GM18519 (cell line): ENCODE measurements around the gene SUSD3.
A peak's percentile ranks its signal among the peaks of the same experiment; 100 is the strongest.
"Not testable (repeated sequence)": the region's sequence is repeated elsewhere in the genome, so short reads cannot be mapped to it uniquely, and the experiment has no call there.

Experiments used
- ATAC-seq: cut with Tn5 transposase; IDR thresholded peaks from one replicate; pipeline ENCODE4 v1.9.1; 2021; ENCODE audit warnings: mild to moderate bottlenecking, moderate library complexity; ENCODE audit not compliant: unreplicated experiment, low FRiP score

Gene SUSD3

DNA sequence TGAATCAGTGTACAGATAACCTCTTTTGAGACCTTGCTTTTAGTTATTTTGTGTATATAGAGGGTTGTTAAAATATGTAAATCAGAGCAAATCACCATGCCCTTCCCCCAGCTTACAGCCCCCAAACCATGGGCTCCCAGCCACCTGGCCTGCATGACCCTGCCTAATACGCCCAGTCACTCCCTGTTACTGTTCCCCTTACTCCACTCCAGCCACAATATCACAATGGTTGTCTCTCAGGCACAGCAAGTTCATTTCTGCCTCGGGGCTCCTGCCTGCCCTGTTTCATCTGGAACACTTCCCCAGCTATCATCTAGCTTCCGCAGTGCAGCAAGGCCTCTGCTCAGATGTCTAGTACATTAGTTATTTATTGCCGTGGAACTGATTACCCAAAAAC, 32.6 kb downstream of the SUSD3 start:
- no peak for ATAC-seq

DNA sequence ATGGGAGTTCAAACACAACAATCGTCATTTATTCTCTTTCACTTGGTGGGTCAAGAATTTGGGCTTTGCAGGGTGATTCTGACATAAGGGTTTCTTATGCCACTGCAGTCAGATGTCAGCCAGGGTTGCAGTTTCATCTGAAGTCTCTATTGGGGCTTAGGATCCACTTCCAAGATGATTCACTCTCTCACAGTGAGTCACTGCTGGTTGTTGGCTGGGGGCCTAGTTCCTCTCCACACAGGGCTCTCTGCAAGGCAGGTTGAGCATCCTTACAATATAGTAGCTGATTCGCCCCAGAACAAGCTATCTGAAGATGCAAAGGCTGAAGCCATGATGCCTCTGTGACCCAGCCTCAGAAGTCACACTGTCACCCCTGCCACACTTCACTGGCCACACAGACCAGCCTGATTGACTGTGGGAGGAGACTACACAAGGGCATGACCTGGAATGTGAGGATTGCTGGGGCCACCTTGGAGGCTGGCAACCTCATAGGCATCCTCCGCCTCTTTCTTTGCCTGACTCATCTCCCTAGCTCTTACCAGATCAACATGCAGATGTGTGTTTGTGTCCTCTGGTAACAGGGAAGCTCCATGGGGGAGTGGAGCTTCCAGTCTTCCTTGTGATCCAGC, 33.1 kb downstream of the SUSD3 start:
- ATAC-seq = no peak

DNA sequence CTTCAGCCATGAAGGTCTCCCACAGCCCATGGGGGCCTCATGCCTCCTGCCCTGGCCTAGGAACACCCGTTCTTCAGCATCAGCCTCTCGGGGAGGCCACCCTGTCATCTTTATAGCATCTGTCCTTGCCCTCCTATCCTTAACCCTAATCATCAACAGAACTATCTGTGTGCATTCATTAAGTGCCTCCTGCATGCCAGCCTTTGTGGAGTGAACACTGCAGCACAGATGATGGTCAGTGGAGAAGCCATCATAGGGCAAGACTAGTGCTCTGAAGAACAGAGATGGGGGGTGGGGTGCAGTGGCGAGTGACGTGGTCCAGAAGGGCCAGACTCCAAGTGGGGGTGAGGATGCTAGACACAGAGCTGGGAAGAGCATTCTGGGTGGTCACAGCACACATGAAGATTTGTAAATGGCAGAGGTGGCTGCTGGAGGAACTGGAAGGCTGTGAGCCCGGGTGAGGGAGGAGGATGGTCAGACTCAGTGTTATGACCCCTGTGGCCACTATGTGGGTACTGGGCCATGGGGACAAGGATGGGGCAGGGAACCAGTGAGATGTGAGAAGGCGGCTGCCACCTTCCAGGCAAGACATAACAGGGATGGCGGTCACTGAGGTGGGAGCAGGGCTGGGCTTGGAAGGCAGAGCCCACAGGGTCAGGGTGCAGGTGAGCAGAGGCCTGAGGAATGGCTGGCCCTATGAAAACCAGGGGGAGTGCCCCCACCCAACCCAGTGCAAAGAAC, 33.9 kb downstream of the SUSD3 start:
- no peak for ATAC-seq

DNA sequence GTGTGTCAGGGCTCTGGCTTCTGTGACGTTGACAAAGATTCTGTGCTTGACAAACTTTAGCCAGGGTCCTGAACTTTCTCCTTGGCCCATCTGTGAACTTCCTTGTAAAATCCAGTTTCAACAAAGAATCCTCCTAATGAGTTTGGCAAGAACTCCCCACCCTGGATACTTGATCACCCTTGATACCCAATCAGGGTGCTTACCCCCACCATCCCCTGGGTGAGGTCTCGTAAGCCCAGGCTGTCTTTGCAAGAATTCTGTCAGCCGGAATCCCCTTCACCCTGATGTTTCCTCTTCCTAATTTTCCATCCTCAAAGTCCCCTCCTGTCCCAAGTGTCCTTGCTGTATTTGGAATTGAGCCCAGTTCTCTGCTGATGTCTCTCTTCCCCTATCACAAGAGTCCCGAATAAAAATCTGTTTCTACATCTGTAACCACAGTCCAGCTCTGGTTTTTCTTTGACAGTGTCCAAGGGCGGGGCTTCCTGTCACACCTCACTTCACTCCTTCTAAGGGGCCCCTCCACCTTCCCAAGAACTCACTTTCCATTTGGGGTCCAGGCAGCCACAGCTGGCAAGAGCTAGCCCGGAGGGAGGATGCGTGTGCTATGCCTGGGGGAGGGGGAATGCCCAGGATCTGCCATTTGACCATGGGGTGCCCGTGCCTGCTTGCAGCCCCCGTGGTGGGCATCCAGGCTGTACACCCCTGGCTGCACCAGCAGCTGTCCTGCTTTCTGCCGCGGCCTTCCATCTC, 34.8 kb downstream of the SUSD3 start:
- ATAC-seq = no peak

DNA sequence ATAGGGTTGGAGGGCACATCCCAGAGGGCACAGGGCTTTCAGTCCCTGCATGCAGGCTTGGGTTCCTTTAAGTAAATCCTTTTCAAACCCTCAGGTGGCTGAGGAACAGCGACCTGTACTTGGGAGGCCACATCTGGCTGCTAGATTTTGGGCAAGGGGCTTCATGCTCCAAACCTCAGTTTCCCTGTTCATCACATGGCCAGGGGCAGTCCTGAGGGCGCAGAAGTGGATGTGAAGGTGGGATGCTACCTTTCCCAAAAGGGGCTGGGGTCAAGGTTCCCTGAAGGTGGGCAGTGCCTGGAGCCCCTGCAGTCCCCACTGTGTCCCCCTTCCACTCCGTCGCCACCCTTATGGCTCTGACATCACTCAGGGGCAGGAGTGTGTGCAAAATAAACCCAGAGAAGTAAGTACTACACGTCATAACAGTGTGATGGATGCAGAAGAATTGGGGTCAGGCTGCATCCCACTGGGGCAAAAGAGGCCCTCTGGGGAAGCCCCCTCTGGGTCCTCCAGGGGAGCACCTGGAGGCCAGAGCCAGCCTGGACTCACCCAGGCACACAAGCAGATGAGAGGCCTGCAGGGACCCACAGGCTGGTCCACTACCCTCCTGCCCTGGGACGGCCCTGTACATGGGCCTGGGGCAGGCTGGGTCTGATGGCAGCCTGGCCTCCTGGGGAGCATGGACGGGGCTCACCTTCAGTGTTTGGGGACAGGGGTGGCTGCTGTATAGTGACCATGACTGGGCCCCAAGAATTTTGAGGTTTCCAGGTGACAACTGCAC, 35.6 kb downstream of the SUSD3 start:
- no peak for ATAC-seq

DNA sequence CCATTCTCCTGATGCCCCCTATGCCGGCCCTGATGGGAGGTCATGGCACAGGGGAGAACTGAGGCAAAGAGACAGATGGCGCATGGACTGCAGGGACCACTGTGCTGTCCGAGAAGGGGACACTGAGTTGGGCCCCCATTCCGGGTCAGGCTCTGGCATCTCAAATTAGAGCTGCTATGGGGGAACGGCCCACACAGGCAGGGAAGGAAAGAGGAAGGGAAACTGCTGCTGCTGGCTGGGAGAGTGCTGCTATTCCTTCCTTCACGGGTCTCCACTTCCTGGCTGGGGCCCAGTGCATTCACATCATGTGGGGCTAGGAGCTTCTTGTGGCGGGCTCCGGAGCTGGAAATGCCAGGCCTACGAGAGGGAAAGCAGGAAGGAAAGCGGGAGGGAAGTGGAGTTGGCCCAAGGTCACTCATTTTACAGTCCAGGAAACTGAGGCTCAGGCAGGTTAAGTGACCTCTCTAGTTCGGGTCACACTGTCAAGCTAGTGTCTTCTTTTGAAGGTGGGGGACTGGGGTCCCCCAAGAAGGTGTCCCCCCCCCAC, 36.2 kb downstream of the SUSD3 start:
- ATAC-seq = no peak

DNA sequence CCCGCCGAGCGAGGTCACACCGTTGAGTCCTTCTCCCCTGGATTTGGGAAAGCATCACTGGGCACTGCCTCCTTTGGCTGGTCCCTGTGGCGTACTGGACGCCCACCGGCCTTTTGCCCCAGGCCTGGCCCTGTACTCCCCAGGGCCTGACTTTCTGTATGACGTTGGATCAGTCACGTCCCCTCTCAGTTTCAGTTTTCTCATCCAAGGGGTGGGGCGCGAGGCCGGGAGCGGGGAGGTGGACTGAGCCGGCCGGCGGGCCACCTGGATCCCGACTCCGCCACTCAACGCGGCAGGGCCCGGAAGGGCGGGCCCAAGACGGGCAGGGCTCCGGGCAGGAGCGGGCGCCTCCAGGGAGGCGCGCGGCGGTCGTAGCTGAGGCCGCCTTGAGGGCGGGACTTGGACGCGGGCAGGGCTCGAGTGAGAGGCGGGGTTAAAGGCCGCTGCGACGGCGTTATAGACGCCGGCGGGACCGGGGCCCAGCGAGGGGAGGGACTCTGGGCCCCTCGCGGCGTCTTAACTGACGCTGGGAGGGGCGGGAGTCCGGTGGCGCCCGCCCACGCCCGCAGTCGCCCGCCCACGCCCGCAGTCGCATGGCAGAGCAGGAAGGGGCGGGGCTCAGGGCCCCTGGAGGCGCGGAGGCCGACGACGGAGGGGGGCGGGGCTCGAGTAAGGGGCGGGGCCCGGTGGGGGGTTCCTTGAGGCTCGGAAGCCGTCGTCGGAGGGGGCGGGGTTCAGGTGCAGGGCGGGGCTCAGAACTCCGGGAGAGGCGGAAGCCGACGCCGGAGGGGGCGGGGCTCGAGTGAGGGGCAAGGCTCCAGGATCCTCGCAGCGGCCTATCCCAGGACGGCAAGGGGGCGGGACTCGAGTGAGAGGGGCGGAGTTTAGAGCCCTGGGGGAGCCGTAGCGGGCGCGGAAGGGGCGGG, 37.0 kb downstream of the SUSD3 start:
- peak; percentile 50 for ATAC-seq

DNA sequence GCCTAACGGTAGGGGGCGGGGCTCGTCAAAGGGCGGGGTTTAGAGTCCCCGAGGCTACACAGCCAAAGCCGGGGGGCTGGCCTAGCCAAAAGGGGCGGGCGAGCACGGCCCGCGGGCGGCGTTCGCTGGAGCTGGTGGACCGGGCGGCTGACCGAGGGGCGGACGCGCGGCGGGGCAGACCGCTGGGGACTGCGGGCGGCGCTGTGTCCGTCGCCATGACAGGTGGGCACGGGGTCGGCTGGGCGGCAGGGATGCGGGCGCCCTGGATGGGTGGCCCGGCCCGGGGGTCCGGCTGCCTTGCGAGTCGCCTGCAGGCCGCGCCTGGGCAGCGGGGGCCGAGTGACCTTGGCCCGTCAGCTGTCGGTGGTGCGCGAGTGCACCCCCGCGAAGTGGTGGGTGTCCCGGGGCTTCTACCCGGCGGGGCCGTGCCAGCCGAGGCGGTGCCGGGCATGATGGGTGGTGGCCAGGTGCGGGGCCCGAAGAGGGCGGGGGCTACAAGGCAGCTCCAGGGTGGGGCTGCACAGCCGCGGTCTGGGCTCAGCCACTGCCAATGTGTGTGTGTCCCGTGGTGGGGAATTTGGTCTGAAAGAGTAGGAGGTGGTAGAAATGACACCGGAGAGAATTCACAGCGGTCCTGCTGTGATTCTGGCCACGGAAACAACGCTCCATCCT, 37.8 kb downstream of the SUSD3 start, which contains the start of gene CARD19:
TSS of gene CARD19 (plus strand) at position 87 of the 672 bp plus-strand sequence. CDS start at position 216, 129 bp downstream.
- ATAC-seq = no peak

DNA sequence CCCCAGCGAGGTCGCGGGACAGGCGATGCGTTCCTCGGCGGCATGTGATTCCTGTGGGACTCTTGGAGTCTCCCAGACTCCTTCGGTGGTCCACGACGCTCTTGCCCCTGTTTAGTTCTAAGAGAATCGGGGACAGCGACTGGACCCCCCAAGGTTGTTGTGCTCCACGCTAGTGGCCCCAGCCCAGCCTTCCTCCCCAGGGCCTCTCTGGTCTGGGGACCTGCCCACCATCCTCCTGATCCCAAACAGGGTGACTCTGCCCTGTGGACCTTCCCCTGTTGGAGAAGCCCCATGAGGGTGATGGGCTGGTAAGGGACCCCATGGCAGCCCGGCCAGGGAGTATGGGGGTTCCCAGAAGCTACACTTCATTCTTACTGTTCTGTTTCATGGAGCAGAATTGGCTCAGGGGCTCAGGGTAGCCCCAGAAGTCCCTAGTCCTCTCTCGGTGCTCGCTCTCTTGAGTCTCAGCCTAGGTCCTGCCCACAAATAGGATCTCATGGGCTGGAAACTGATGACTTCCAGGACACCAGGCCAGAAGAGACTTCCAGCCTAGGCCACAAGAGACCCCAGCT, 38.4 kb downstream of the SUSD3 start:
- ATAC-seq = no peak

DNA sequence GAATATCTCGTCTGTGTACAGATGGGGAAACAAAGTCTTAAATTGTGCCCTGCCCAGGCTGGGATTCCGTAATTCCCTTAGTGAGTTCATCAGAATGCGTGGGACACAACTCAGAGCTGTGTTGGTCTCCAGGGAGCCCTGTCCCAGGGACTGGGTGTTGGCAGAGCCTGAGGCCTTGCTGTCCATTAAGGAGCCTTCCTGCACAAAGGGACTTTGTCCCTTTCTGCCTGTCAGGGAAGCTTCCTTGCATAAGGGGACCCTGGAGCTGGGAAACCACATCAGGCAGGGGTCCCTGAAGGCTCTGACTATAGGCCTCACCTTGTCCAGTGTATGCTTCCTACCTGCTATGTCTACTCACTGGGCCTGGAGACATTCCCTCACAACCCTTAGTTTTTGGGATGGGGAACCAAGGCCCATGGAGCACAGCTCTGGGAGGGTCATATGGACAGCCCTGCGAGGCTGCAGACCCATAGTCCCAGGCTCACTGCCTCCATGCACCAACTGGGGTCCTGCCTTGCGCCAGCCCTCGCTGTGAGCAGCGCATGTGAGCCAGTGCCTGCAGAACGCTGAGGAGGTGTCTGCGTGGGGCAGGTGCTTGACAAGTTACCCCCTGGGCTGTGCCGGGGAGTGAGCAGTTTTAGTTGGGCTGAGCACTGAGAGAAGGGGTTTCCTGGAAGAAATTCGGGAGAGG, 39.2 kb downstream of the SUSD3 start:
- ATAC-seq = no peak

DNA sequence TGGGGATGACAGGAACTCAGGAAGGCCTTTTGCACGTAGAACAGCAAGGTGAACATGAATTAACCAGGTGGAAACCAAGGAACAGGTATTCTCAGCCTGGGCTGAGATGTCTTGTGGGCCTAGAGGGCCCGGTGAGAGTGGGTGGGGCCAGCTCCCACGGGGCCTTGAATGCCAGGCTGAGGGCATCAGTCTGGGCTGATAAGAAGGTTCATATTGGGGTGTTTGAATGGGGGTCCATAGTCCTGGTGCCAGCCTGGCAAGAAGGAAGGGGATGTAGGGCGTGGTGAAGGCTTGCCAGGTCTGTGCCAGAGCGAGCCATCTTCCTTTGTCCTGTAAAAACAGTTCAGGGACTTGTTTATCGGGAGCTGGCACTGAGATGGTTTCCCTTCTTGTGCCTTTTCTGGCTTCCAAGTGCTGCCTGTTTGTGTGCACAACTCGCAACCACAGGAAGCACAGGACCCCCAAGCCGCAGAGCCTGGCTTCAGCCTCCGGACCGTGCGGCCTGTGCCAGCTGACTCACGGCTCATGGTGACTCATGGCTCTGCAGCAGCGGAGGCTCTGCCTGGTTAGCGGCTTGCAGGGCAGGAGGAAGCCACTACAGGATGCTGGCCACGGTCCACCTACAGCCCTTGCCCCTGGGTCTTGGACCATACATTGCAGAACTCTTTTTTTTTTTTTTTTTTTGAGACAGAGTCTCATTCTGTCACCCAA, 39.9 kb downstream of the SUSD3 start:
- no peak for ATAC-seq

DNA sequence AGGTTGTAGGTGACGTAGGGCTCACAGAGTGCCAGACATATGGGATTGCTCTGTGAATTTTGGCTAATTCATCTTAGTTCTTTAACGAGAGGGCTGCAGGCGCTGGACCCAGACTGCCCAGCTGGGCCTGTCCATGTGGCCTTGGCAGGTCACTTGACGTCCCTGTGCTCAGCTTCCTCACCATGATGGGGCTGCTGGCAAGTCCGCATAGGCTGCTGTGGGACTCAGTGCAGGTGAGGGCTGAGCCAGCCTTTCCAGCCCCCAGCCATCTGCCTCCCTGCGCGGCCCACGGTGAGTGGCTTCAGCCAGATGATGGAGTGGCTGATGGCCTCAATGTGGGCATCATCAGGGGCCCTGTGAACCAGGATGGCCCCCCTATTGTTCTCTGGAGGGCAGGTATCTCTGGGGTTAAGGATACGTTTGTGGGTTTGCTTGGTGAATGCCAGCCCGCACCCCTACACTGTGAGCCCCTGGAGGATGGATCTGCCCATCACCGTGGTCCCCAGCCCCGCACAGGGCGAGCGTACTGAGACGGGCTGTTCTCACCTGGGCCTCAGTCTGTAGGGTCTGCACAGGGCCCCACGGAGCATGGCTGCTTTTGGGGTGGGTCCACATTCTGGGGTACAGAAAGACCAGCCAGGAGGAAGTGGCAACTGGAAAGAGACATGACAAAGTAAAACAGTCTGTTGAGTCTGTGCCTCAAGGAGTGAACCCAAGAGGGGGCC, 41.2 kb downstream of the SUSD3 start:
- no peak for ATAC-seq

DNA sequence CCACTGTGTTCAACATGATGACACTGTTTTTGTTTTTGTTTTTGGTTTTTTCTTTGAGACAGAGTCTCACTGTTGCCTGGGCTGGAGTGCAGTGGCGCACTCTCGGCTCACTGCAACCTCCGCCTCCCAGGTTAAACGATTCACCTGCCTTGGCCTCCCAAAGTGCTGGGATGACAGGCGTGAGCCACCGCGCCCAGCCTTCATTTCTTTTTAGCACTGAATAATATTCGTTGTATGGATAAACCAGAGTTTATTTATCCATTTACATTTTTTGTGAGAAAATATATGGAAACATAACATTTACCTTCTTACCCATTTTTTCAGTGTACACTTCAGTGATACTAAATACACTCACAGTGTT, 41.8 kb downstream of the SUSD3 start:
- no peak for ATAC-seq

DNA sequence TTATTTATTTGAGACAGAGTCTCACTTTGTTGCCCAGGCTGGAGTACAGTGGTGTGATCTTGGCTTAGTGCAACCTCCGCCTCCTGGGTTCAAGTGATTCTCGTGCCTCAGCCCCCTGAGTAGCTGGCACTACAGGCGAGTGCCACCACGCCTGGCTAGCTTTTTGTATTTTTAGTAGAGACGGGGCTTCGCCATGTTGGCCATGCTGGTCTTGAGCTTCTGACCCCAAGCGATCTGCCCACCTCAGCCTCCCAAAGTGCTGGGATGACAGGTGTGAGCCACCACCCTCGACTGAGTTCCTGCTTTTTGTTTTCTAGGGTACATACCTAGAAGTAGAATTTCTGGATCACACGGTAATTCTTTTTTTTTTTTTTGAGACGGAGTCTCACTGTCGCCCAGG, 42.6 kb downstream of the SUSD3 start:
- not testable (repeated sequence) for ATAC-seq

DNA sequence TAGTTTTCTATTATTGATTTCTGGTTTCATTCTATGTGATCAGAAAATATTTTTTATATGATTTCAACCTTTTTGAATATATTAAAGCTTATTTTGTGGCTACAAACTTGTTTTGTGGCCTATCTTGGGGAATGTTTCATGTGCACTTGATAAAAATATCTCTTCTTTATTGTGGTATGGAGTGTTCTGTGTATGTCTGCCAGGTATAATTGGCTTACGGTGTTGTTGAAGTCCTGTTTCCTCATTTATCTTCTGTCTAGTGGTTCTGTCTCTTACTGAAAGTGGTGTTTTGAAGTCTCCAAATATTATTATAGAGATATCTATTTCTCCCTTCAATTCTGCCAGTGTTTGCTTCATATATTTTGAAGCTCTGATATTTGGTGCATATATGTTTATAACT, 47.1 kb downstream of the SUSD3 start:
- no peak for ATAC-seq

DNA sequence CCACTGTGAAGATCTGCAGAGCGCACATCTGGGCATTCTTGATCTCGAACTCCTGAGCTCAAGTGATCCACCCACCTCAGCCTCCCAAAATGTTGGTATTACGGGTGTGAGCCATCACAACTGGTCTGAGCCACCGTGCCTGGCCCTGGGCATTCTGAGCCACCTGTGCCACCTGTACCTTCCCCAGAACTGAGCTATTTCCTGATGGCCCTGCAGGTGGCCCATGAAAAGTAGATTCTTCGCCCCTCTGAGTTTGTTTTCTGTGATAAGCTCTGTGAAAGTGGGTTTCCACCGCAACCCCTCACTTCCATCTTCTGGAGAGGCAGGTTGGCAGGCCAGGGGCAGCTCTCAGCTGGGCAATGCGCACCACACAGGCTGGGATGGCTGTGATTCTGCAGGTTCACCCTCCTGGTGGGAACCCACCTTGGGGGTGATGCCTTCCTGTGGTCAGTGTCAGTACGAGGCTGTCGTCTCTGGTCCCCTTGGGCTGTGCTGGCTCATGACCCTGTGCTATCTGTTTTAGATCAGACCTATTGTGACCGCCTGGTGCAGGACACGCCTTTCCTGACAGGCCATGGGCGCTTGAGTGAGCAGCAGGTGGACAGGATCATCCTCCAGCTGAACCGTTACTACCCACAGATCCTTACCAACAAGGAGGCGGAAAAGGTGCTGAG, 48.8 kb downstream of the SUSD3 start:
- no peak for ATAC-seq
